ENCODE data around the gene RIMKLA. TPM values are rescaled to one million over a fixed set of nuclear protein-coding genes. Genes with fewer than 3 reads are reported as not detected.

Gene RIMKLA
- total and polyA plus RNA-seq, 3 experiments from 2014 or later = 0.24 to 2.0 (median 1.4) TPM

DNA sequence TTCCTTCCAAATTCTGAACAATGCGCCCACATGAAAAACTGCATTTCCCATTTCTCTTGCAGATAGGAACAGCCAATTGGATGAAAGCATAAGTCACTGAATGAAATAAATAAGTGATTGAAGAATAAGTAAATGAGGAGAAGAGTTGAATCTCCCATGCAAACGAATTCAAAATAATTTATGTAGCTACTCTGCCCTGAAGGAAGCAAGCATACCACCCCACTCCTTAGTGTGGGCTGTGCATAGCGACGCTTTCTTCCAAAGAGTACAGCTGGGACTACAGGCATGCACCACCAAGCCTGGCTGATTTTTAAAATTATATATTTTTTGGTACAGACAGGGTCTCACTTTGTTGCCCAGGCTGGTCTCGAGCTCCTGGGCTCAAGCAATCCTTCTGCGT lies 16.5 kb upstream of the RIMKLA start:
- DNase-seq = no peak
- Histone ChIP-seq H3K27ac (ENCODE audit: low read depth, low read length) (no peak overlapping the region), H3K4me1 (ENCODE audit: insufficient read depth, low read length) (no peaks in the 10 kb centered on the region), H3K27me3 (ENCODE audit: insufficient read depth, low read length, poor library complexity, severe bottlenecking) (no peaks in the 10 kb centered on the region), H3K36me3 (ENCODE audit: insufficient read depth, low read length) (no peaks in the 10 kb centered on the region), H3K9me3 (ENCODE audit: low read length) (no peaks in the 10 kb centered on the region), H3K4me3 (ENCODE audit: low read length) (no peak overlapping the region)
- Mint-ChIP-seq H3K4me3 (no peak overlapping the region), H3K4me1 (no peaks in the 10 kb centered on the region), H3K27ac (no peak overlapping the region), H3K36me3 (no peaks in the 10 kb centered on the region), H3K9me3 (no peaks in the 10 kb centered on the region), H3K27me3 (peaks cover 9 to 36% of the 10 kb centered on the region in 2 donors)
- ChIA-PET POLR2A (no interaction called here), CTCF (no interaction called here)

DNA sequence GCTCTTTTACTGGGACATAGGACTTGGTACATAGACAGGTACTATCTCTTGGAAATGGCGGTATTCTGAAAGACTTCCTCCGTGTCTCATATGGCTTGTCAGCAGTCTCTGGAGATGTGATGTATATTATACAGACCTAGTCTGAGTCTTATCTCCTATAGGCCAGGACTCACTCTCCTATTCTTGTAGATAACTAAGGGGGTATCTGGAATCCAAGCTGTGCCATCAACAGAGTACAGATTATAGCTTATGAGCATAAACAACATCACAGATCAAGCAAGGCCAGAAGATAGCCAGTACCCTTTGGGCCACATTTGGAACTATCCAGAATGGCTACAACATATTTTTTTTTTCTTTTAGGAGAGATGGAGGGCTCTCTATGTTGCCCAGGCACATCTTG lies 16.1 kb upstream of the RIMKLA start:
- H3K27me3 ChIP-seq (ENCODE audit: insufficient read depth, low read length, poor library complexity, severe bottlenecking) = no peaks in the 10 kb centered on the region
- POLR2A ChIA-PET = no interaction called here
- no peak overlapping the region for H3K4me3 Mint-ChIP-seq
- no peaks in the 10 kb centered on the region for H3K36me3 Mint-ChIP-seq
- no peaks in the 10 kb centered on the region for H3K4me1 Mint-ChIP-seq
- H3K4me1 ChIP-seq (ENCODE audit: insufficient read depth, low read length) = no peaks in the 10 kb centered on the region
- no peak overlapping the region for H3K27ac ChIP-seq (ENCODE audit: low read depth, low read length)
- DNase-seq = no peak
- CTCF ChIA-PET = no interaction called here
- no peak overlapping the region for H3K27ac Mint-ChIP-seq
- H3K4me3 ChIP-seq (ENCODE audit: low read length) = no peak overlapping the region
- peaks cover 9 to 33% of the 10 kb centered on the region in 2 donors for H3K27me3 Mint-ChIP-seq
- H3K9me3 ChIP-seq (ENCODE audit: low read length) = no peaks in the 10 kb centered on the region
- no peaks in the 10 kb centered on the region for H3K9me3 Mint-ChIP-seq
- H3K36me3 ChIP-seq (ENCODE audit: insufficient read depth, low read length) = no peaks in the 10 kb centered on the region

DNA sequence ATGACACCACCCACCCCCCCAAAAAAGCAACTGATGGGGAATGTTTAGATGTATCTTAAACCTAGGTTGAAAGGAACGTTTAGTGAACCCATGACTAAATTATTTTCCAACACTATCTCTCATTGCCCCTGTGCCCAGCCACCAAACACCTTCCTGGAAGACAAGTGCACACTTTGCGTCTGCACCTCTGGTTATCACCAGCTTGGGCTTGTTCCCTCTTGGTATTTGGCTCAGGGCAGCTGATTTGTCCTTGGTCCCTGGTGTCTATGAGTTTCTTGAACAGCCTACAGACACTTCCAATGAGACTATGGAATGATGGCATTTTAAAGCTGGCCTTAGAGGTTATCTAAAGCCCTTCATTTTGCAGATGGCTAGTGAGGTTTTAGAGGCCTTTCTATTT lies 15.5 kb upstream of the RIMKLA start:
- H3K4me1 ChIP-seq (ENCODE audit: insufficient read depth, low read length) = no peaks in the 10 kb centered on the region
- CTCF ChIA-PET = no interaction called here
- no peaks in the 10 kb centered on the region for H3K4me1 Mint-ChIP-seq
- no peaks in the 10 kb centered on the region for H3K36me3 ChIP-seq (ENCODE audit: insufficient read depth, low read length)
- no peaks in the 10 kb centered on the region for H3K36me3 Mint-ChIP-seq
- no peak overlapping the region for H3K4me3 ChIP-seq (ENCODE audit: low read length)
- no peak overlapping the region for H3K4me3 Mint-ChIP-seq
- POLR2A ChIA-PET = no interaction called here
- no peak overlapping the region for H3K27ac ChIP-seq (ENCODE audit: low read depth, low read length)
- H3K27me3 ChIP-seq (ENCODE audit: insufficient read depth, low read length, poor library complexity, severe bottlenecking) = no peaks in the 10 kb centered on the region
- no peak overlapping the region for H3K27ac Mint-ChIP-seq
- H3K9me3 Mint-ChIP-seq = no peaks in the 10 kb centered on the region
- peaks cover 9 to 31% of the 10 kb centered on the region in 2 donors for H3K27me3 Mint-ChIP-seq
- no peaks in the 10 kb centered on the region for H3K9me3 ChIP-seq (ENCODE audit: low read length)
- DNase-seq = no peak

DNA sequence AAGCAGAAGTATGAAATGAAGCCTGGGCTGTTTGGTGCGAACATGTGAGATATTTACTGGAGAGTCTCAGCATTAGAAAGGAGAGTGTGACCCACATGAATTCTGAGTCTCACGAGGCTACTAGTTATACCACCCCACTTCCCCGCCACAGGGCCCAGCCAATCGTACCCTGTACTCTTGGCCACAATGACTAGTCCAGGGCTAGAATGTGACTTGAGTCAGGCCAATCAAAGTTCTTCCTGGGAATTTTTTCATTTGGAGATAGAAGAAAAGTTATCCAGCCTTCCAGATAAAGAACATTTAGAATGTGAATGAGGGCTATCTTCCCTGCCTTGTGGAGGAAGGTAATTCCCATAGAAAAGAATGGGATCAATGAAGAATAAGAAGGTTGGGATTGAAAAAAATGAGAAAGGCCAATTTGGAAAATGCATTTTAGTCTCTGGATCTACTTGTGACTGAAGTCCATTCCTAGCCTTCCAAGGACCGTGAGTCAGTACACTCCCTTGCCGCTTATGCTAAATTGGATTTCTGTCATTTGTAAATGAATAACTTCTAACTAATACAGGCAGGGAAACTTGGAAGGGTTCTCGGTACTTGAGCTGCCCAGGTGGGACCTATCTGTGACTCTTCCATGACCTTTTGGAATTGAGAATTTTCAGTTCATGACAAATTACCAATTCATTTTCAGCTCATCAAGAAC lies 12.3 kb upstream of the RIMKLA start:
- DNase-seq = no peak
- no peaks in the 10 kb centered on the region for H3K4me1 ChIP-seq (ENCODE audit: insufficient read depth, low read length)
- H3K36me3 Mint-ChIP-seq = no peaks in the 10 kb centered on the region
- ChIA-PET CTCF (no interaction called here), POLR2A (no interaction called here)
- H3K4me3 Mint-ChIP-seq = no peak overlapping the region
- H3K27me3 ChIP-seq (ENCODE audit: insufficient read depth, low read length, poor library complexity, severe bottlenecking) = no peaks in the 10 kb centered on the region
- no peaks in the 10 kb centered on the region for H3K4me1 Mint-ChIP-seq
- H3K4me3 ChIP-seq (ENCODE audit: low read length) = no peak overlapping the region
- H3K27ac ChIP-seq (ENCODE audit: low read depth, low read length) = no peak overlapping the region
- no peak overlapping the region for H3K27ac Mint-ChIP-seq
- no peaks in the 10 kb centered on the region for H3K36me3 ChIP-seq (ENCODE audit: insufficient read depth, low read length)
- H3K27me3 Mint-ChIP-seq = peaks cover 7 to 25% of the 10 kb centered on the region in 2 donors
- H3K9me3 ChIP-seq (ENCODE audit: low read length) = no peaks in the 10 kb centered on the region
- no peaks in the 10 kb centered on the region for H3K9me3 Mint-ChIP-seq

DNA sequence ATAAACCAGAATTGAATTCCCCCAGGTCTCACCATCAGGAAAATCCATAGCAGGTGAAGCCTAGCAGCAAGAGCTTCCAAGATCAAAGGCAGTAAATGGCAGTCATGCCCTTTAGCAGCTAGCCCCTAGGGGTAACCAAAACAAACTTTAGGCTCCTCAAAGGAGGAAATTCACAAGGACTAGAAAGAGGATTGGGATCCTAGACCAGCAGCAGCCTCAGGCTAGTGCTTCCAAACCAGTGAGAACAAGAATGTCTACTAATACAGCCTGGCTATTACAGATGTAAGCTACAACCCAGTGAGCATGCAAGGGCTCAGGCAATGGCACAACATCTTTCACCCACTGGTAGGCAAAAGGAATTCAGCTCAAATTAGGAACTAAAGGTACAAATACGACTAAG lies 11.1 kb upstream of the RIMKLA start:
- Mint-ChIP-seq H3K27ac (no peak overlapping the region), H3K36me3 (no peaks in the 10 kb centered on the region), H3K4me1 (no peaks in the 10 kb centered on the region), H3K9me3 (no peaks in the 10 kb centered on the region), H3K4me3 (no peak overlapping the region), H3K27me3 (peaks cover 7 to 25% of the 10 kb centered on the region in 2 donors)
- Histone ChIP-seq H3K27ac (ENCODE audit: low read depth, low read length) (no peak overlapping the region), H3K4me3 (ENCODE audit: low read length) (no peak overlapping the region), H3K27me3 (ENCODE audit: insufficient read depth, low read length, poor library complexity, severe bottlenecking) (no peaks in the 10 kb centered on the region), H3K4me1 (ENCODE audit: insufficient read depth, low read length) (no peaks in the 10 kb centered on the region), H3K9me3 (ENCODE audit: low read length) (no peaks in the 10 kb centered on the region), H3K36me3 (ENCODE audit: insufficient read depth, low read length) (no peaks in the 10 kb centered on the region)
- POLR2A ChIA-PET = interaction anchor here (0.6 kb wide), 1 partner anchor 1022 kb away, joined by 3 read pairs; no protein-coding TSS in a partner anchor
- CTCF ChIA-PET = interaction anchor here (0.9 kb wide), 1 partner anchor 196 kb away, joined by 3 read pairs; no protein-coding TSS in a partner anchor
- no peak for DNase-seq

DNA sequence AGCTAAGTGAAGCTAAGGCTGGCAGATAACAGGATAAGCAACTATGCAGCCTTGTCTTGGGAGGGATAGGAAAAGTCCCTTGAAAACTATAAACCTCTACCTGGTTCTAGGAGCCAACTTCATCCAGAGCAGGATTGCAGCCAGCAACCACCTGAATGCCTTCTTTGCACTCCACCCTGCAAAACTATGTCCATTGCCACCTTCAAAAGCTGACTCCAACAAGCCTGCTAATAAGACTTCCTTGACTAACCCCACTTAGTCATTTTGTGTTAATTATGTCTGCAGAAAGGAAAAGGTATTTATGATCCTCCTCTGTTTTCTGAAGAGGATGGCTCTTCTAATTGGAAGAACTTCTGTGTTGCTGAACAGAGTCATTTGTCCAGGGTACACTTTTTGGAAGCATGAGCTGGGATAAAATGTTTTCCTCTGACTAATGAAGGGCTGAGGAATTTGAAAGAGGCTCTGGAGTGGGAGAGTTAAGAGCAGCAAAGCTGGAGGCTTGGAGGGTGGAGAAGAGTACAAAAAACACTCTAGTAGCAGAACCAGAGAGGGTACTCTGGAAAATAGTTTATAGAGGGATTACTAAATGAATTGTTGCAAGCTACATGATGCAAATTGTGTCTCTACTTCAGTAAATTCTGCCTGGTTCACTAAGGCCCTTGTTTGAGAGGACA lies 9.6 kb upstream of the RIMKLA start:
- Histone ChIP-seq H3K27me3 (ENCODE audit: insufficient read depth, low read length, poor library complexity, severe bottlenecking) (no peaks in the 10 kb centered on the region), H3K4me1 (ENCODE audit: insufficient read depth, low read length) (no peaks in the 10 kb centered on the region), H3K9me3 (ENCODE audit: low read length) (no peaks in the 10 kb centered on the region), H3K4me3 (ENCODE audit: low read length) (no peak overlapping the region), H3K27ac (ENCODE audit: low read depth, low read length) (no peak overlapping the region), H3K36me3 (ENCODE audit: insufficient read depth, low read length) (no peaks in the 10 kb centered on the region)
- no peak for DNase-seq
- H3K4me3 Mint-ChIP-seq = no peak overlapping the region
- H3K36me3 Mint-ChIP-seq = no peaks in the 10 kb centered on the region
- CTCF ChIA-PET = no interaction called here
- no peaks in the 10 kb centered on the region for H3K4me1 Mint-ChIP-seq
- H3K27ac Mint-ChIP-seq = peak overlapping the region in 1 of 8 donors; percentile 69
- POLR2A ChIA-PET = no interaction called here
- peaks cover 7 to 25% of the 10 kb centered on the region in 2 donors for H3K27me3 Mint-ChIP-seq
- no peaks in the 10 kb centered on the region for H3K9me3 Mint-ChIP-seq

DNA sequence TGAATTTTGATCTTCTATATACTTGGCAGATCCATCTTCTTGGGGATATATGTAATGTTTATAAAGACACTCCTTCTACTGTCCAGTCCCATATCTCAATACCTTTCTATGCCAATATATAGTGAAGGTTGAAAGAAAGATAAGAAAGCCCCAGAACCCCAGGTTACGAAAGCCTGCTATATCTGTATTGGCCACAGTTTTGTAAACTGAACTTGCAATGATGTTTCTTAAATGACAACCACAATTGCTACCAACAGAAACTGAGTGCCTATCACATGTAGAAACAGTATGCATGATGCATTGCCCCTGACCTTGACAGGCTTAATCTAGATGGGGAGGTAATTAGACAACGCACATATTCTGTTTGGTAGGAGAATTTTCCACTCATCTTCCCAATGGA lies 7.8 kb upstream of the RIMKLA start:
- no peaks in the 10 kb centered on the region for H3K9me3 ChIP-seq (ENCODE audit: low read length)
- H3K27me3 ChIP-seq (ENCODE audit: insufficient read depth, low read length, poor library complexity, severe bottlenecking) = no peaks in the 10 kb centered on the region
- no peak overlapping the region for H3K27ac ChIP-seq (ENCODE audit: low read depth, low read length)
- H3K4me1 Mint-ChIP-seq = no peaks in the 10 kb centered on the region
- DNase-seq = no peak
- H3K4me3 Mint-ChIP-seq = no peak overlapping the region
- ChIA-PET POLR2A (no interaction called here), CTCF (no interaction called here)
- no peak overlapping the region for H3K4me3 ChIP-seq (ENCODE audit: low read length)
- H3K4me1 ChIP-seq (ENCODE audit: insufficient read depth, low read length) = no peaks in the 10 kb centered on the region
- H3K36me3 Mint-ChIP-seq = no peaks in the 10 kb centered on the region
- no peaks in the 10 kb centered on the region for H3K9me3 Mint-ChIP-seq
- no peak overlapping the region for H3K27ac Mint-ChIP-seq
- no peaks in the 10 kb centered on the region for H3K36me3 ChIP-seq (ENCODE audit: insufficient read depth, low read length)
- H3K27me3 Mint-ChIP-seq = peaks cover 12 to 23% of the 10 kb centered on the region in 2 donors

DNA sequence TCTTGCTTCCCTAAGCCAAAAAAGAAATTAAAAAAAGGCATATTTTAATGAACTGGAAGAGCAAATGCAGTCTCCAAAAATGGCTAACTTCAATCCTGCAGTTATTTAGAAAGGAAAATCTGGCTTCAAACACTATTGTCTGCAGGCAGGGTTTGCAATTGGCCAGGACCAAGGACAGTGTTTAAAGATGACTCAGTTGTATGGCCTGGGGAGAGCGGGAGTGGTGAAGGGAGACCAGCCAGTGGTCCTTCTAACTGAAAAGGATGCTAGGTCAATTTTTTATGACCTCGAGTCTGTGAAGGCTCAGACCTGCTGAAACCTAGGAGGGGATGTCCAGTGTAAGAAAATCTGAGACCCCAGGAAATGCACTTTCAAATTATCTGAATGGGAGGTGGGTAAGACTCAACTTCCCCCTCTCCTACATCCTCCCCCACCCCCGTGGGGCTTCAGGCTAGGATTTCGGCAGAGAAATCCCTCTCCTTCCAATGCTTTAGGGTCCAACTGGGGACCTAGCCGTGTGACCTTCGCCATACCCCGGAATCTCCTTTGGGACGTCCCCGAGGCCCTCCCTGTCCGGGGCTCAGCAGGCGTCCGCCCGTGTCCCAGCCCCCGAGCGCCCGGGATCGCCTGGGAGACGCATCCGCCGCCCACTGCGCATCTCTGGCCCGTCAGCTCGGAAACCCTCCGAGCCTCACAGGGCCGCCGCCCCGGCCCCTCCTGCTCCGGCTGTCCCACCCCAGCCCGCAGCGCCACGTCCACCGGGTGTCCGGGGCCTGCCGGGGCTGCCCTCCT lies 602 bp upstream of the RIMKLA start:
- H3K27me3 ChIP-seq (ENCODE audit: insufficient read depth, low read length, poor library complexity, severe bottlenecking) = no peaks in the 10 kb centered on the region
- peak overlapping the region in 2 of 8 donors; percentile 43 to 80 for H3K27ac Mint-ChIP-seq
- H3K36me3 Mint-ChIP-seq = no peaks in the 10 kb centered on the region
- H3K9me3 Mint-ChIP-seq = no peaks in the 10 kb centered on the region
- CTCF ChIA-PET = no interaction called here
- no peaks in the 10 kb centered on the region for H3K36me3 ChIP-seq (ENCODE audit: insufficient read depth, low read length)
- peaks cover 6 to 19% (median 9%) of the 10 kb centered on the region in 3 donors for H3K4me1 Mint-ChIP-seq
- peak overlapping the region; percentile 63 to 88 (median 77) for H3K4me3 Mint-ChIP-seq
- no peak overlapping the region for H3K27ac ChIP-seq (ENCODE audit: low read depth, low read length)
- peaks cover 28 to 62% of the 10 kb centered on the region in 2 donors for H3K27me3 Mint-ChIP-seq
- peak overlapping the region; percentile 21 for H3K4me3 ChIP-seq (ENCODE audit: low read length)
- H3K9me3 ChIP-seq (ENCODE audit: low read length) = no peaks in the 10 kb centered on the region
- peak in 1 of 5 donors; percentile 1 for DNase-seq
- H3K4me1 ChIP-seq (ENCODE audit: insufficient read depth, low read length) = peaks cover 4% of the 10 kb centered on the region
- POLR2A ChIA-PET = no interaction called here

All from CD8-positive, alpha-beta memory T cell (primary cell).